GM12878 (cell line): ENCODE results near the gene NT5C. TPM values are rescaled to one million over a fixed set of nuclear protein-coding genes. Genes with fewer than 3 reads are reported as not detected.
A peak's percentile ranks its signal among the peaks of the same experiment; 100 is the strongest.

Source experiments
- ASH2L ChIP-seq: fragments of 300-600, 200-600 bp; sonication (generic); IDR thresholded peaks from 2 replicates; pipeline ENCODE4 v1.6.1; 2017; ENCODE audit warnings: low read depth, mild to moderate bottlenecking, borderline replicate concordance
- ATF7 ChIP-seq: fragments of 450-650 bp; IDR thresholded peaks from 2 replicates; pipeline ENCODE4 v1.6.1; 2016; ENCODE audit warnings: low read depth, mild to moderate bottlenecking
- BHLHE40 ChIP-seq, 2 experiments: fragments of 450-650 bp in 1 of 2; IDR thresholded peaks; 2 replicates each; pipeline ENCODE4 v1.6.1; 2011 to 2017; ENCODE audit warnings: low read depth in 2 of 2, borderline replicate concordance in 1 of 2, improper control_type of control experiment in 1 of 2, low read length in 1 of 2, mild to moderate bottlenecking in 1 of 2
- EED ChIP-seq: sonication (generic); IDR thresholded peaks from 2 replicates; pipeline ENCODE4 v1.6.1; 2016; ENCODE audit warnings: antibody characterized with exemption, low read depth
- ESRRA ChIP-seq: IDR thresholded peaks from 2 replicates; pipeline ENCODE4 v1.6.1; 2012; ENCODE audit warnings: mild to moderate bottlenecking, low read length, improper control_type of control experiment
- FOXK2 ChIP-seq: fragments of 450-650 bp; IDR thresholded peaks from 2 replicates; pipeline ENCODE4 v1.6.1; 2017; ENCODE audit warnings: mild to moderate bottlenecking, moderate library complexity
- GATAD2B ChIP-seq: fragments of 450-650 bp; conservative IDR thresholded peaks from 2 replicates; pipeline ENCODE4 v1.6.1; 2017; ENCODE audit warnings: low read depth, mild to moderate bottlenecking, moderate library complexity
- IKZF1 ChIP-seq: fragments of 450-650 bp; conservative IDR thresholded peaks from 2 replicates; pipeline ENCODE4 v1.6.1; 2017; ENCODE audit warnings: antibody characterized with exemption, mild to moderate bottlenecking
- IKZF2 ChIP-seq, 2 experiments: fragments of 450-650 bp; IDR thresholded peaks; 2 replicates each; pipeline ENCODE4 v1.6.1; 2017; ENCODE audit warnings: mild to moderate bottlenecking in 2 of 2, moderate library complexity in 2 of 2
- MEF2B ChIP-seq: fragments of 450-650 bp; IDR thresholded peaks from 2 replicates; pipeline ENCODE4 v1.6.1; 2018; ENCODE audit warnings: mild to moderate bottlenecking, moderate library complexity; ENCODE audit not compliant: partially characterized antibody, poor library complexity, severe bottlenecking
- MYC ChIP-seq: IDR thresholded peaks from 2 replicates; pipeline ENCODE4 v1.6.1; 2011; ENCODE audit warnings: mild to moderate bottlenecking, low read length, moderate library complexity, inconsistent platforms; ENCODE audit not compliant: insufficient read depth, insufficient replicate concordance, insufficient read length, severe bottlenecking
- NBN ChIP-seq: fragments of 450-650 bp; IDR thresholded peaks from 2 replicates; pipeline ENCODE4 v1.6.1; 2016
- PAX5 ChIP-seq: IDR thresholded peaks from 2 replicates; pipeline ENCODE4 v1.6.1; 2011; ENCODE audit warnings: low read depth, low read length, borderline replicate concordance
- RAD51 ChIP-seq: fragments of 450-650 bp; IDR thresholded peaks from 2 replicates; pipeline ENCODE4 v1.6.1; 2016; ENCODE audit warnings: moderate library complexity, mild to moderate bottlenecking, inconsistent platforms
- RFX5 ChIP-seq: IDR thresholded peaks from 2 replicates; pipeline ENCODE4 v1.6.1; 2011; ENCODE audit warnings: low read depth, low read length, improper control_type of control experiment
- RUNX3 ChIP-seq: IDR thresholded peaks from 2 replicates; pipeline ENCODE4 v1.6.1; 2012; ENCODE audit warnings: low read length, inconsistent platforms
- SREBF1 ChIP-seq: IDR thresholded peaks from 2 replicates; pipeline ENCODE4 v1.6.1; 2012; ENCODE audit warnings: mild to moderate bottlenecking, low read length
- SRF ChIP-seq, 2 experiments: IDR thresholded peaks; 2 replicates each; pipeline ENCODE4 v1.6.1; 2011; ENCODE audit warnings: low read depth in 2 of 2, low read length in 2 of 2, mild to moderate bottlenecking in 1 of 2, moderate library complexity in 1 of 2
- SUZ12 ChIP-seq: fragments of 200-600 bp; sonication (generic); IDR thresholded peaks from one replicate; pipeline ENCODE4 v1.6.1; 2018; ENCODE audit warnings: antibody characterized with exemption, mild to moderate bottlenecking; ENCODE audit not compliant: unreplicated experiment
- TAF1 ChIP-seq: IDR thresholded peaks from 2 replicates; pipeline ENCODE4 v1.6.1; 2011; ENCODE audit warnings: mild to moderate bottlenecking, low read depth, low read length, borderline replicate concordance
- ZNF207 ChIP-seq: fragments of 450-650 bp; IDR thresholded peaks from 2 replicates; pipeline ENCODE4 v1.6.1; 2014; ENCODE audit warnings: antibody characterized with exemption, mild to moderate bottlenecking, borderline replicate concordance
- ZNF384 ChIP-seq: IDR thresholded peaks from 2 replicates; pipeline ENCODE4 v1.6.1; 2012; ENCODE audit warnings: low read depth, mild to moderate bottlenecking, low read length, improper control_type of control experiment, borderline replicate concordance
- polyA plus RNA-seq, 11 experiments: library from polyadenylated mRNA; depleted of rRNA in 4 of 11; unstranded in 6 of 11; stranded (reverse) in 5 of 11; fragments of >200 nt; fragmentation: Nextera tagmentation in 4 of 11; fragmentation: Illumina TruSeq in 1 of 11; extraction: Ambion mirVana in 4 of 11; extraction: Trizol in 1 of 11; gene quantifications; 1 replicate in 1 of 11; 2 replicates in 10 of 11; pipeline versions ENCODE4 v1.2.1 to v1.2.3, GENCODE V29; 2011 to 2016; ENCODE audit warnings: inconsistent platforms in 2 of 11, missing spikeins in 2 of 11, low read depth in 1 of 11
- total RNA-seq, 4 experiments: library from RNA; depleted of rRNA in 3 of 4; stranded (reverse); fragments of >200 nt in 3 of 4; fragmentation: Illumina TruSeq in 1 of 4; extraction: Trizol in 1 of 4; gene quantifications; 2 replicates each; pipeline versions ENCODE4 v1.2.1 to v1.2.3, GENCODE V29; 2013 to 2021
- TF ChIP-seq, protein P1 (sequence below): IDR thresholded peaks from 2 replicates; pipeline ENCODE4 v1.6.1; 2011; ENCODE audit warnings: mild to moderate bottlenecking, low read depth, low read length, moderate library complexity; ENCODE audit not compliant: insufficient replicate concordance
- TF ChIP-seq, protein P2 (sequence below): fragments of 450-650 bp; IDR thresholded peaks from 2 replicates; pipeline ENCODE4 v1.6.1; 2016; ENCODE audit warnings: mild to moderate bottlenecking
- TF ChIP-seq, protein P3 (sequence below): fragments of 450-650 bp; IDR thresholded peaks from 2 replicates; pipeline ENCODE4 v1.6.1; 2017; ENCODE audit warnings: low read depth, mild to moderate bottlenecking, moderate library complexity

Gene NT5C
- total and polyA plus RNA-seq, 10 of the 15 experiments (the other 5 are each of a cell fraction or from before 2014, with no cell fraction given) = 3.7 to 158 (median 63.9) TPM

DNA sequence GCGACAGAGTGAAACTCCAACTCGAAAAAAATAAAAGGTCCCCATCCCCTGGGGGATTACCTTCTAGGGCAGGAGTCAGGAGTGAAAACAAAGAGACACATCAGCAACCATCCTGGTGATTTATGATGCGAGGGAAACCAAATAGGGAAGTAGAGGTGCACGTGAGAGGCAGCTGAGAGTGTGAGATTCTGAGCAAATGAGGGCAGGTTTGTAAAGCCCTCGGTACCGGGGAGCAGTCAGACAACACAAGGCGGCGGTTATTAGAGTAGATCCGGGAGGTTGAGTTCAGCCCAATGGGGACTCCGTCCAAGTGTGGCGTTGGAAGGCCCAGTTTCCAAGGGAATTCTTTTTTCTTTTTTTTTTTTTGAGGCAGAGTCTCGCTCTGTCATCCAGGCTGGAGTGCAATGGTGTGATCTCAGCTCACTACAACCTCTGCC lies 29.1 kb downstream of the NT5C start (continued):
- TF ChIP-seq MEF2B (peak; percentile 94), SREBF1 (no peak), IKZF2 (IDR thresholded peaks at IDR 0.05) (peak; percentile 92 to 94), TAF1 (no peak), SRF (IDR thresholded peaks at IDR 0.05; ENCODE audit: low read depth in 2 of 2, low read length in 2 of 2) (0 out of 4 replicates have a peak, but pooled peaks of 1 of the 2 experiments have one; percentile 56), NBN (peak; percentile 86), ZNF384 (peak; percentile 66; the same call in 1 of the 2 replicates), ZNF207 (peak; percentile 31; the same call in 1 of the 2 replicates), MYC (no peak), ATF7 (peak; percentile 47; the same call in 1 of the 2 replicates), BHLHE40 (IDR thresholded peaks at IDR 0.05; ENCODE audit: borderline replicate concordance in 1 of 2, low read depth in 2 of 2, low read length in 1 of 2) (peak; percentile 99), ESRRA (no peak), IKZF1 (peak; percentile 84), GATAD2B (0 out of 2 replicates have a peak, but pooled peaks have one; percentile 39), RUNX3 (peak; percentile 49), EED (peak; percentile 62; the same call in 1 of the 2 replicates), RAD51 (peak; percentile 65), PAX5 (0 out of 2 replicates have a peak, but pooled peaks have one; percentile 6), FOXK2 (no peak), RFX5 (0 out of 2 replicates have a peak, but pooled peaks have one; percentile 45), SUZ12 (no peak), ASH2L (no peak)
- TF ChIP-seq, protein P1, sequence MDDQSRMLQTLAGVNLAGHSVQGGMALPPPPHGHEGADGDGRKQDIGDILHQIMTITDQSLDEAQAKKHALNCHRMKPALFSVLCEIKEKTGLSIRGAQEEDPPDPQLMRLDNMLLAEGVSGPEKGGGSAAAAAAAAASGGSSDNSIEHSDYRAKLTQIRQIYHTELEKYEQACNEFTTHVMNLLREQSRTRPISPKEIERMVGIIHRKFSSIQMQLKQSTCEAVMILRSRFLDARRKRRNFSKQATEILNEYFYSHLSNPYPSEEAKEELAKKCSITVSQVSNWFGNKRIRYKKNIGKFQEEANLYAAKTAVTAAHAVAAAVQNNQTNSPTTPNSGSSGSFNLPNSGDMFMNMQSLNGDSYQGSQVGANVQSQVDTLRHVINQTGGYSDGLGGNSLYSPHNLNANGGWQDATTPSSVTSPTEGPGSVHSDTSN = peak; percentile 59
- TF ChIP-seq, protein P2, sequence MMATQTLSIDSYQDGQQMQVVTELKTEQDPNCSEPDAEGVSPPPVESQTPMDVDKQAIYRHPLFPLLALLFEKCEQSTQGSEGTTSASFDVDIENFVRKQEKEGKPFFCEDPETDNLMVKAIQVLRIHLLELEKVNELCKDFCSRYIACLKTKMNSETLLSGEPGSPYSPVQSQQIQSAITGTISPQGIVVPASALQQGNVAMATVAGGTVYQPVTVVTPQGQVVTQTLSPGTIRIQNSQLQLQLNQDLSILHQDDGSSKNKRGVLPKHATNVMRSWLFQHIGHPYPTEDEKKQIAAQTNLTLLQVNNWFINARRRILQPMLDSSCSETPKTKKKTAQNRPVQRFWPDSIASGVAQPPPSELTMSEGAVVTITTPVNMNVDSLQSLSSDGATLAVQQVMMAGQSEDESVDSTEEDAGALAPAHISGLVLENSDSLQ = peak; percentile 83
- TF ChIP-seq, protein P3, sequence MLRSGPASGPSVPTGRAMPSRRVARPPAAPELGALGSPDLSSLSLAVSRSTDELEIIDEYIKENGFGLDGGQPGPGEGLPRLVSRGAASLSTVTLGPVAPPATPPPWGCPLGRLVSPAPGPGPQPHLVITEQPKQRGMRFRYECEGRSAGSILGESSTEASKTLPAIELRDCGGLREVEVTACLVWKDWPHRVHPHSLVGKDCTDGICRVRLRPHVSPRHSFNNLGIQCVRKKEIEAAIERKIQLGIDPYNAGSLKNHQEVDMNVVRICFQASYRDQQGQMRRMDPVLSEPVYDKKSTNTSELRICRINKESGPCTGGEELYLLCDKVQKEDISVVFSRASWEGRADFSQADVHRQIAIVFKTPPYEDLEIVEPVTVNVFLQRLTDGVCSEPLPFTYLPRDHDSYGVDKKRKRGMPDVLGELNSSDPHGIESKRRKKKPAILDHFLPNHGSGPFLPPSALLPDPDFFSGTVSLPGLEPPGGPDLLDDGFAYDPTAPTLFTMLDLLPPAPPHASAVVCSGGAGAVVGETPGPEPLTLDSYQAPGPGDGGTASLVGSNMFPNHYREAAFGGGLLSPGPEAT = peak; percentile 93
